HepG2 (cell line): Measurements from ENCODE around the gene PROC. TPM values are rescaled to one million over a fixed set of nuclear protein-coding genes. Genes with fewer than 3 reads are reported as not detected.

ENCODE experiments used
- CEBPG ChIP-seq: IDR thresholded peaks from 2 replicates; pipeline ENCODE4 v1.6.1; 2016
- CHD2 ChIP-seq: IDR thresholded peaks from 2 replicates; pipeline ENCODE4 v1.6.1; 2011; ENCODE audit warnings: low read depth, low read length, improper control_type of control experiment
- KDM5B ChIP-seq: sonication (generic); formaldehyde crosslinking; IDR thresholded peaks from 2 replicates; pipeline ENCODE4 v1.4.0; 2020; ENCODE audit warnings: missing genetic modification reagents, mild to moderate bottlenecking, borderline replicate concordance
- MBD4 ChIP-seq: IDR thresholded peaks from 2 replicates; pipeline ENCODE4 v1.6.1; 2012; ENCODE audit warnings: low read length, inconsistent platforms, borderline replicate concordance
- MTA3 ChIP-seq: sonication (generic); formaldehyde crosslinking; IDR thresholded peaks from 2 replicates; pipeline ENCODE4 v1.4.0; 2020; ENCODE audit warnings: missing genetic modification reagents
- SETDB1 ChIP-seq: sonication (generic); formaldehyde crosslinking; IDR thresholded peaks from 2 replicates; pipeline ENCODE4 v1.5.1; 2020; ENCODE audit warnings: missing genetic modification reagents, mild to moderate bottlenecking, borderline replicate concordance
- SNAPC5 ChIP-seq: sonication (generic); formaldehyde crosslinking; IDR thresholded peaks from 2 replicates; pipeline ENCODE4 v1.8.1; 2023; ENCODE audit warnings: mild to moderate bottlenecking, missing genetic modification reagents, borderline replicate concordance
- SOX13 ChIP-seq, 3 experiments: fragments of 450-650 bp in 1 of 3; sonication (generic) in 1 of 3; formaldehyde crosslinking in 1 of 3; IDR thresholded peaks in 2 of 3; conservative IDR thresholded peaks in 1 of 3; 2 replicates each; pipeline versions ENCODE4 v1.5.0 to v1.6.1; 2016 to 2020; ENCODE audit warnings: antibody characterized with exemption in 1 of 3, mild to moderate bottlenecking in 1 of 3, missing compliant biosample characterization in 1 of 3, missing genetic modification reagents in 1 of 3, moderate library complexity in 1 of 3
- TCF7L2 ChIP-seq: IDR thresholded peaks from 2 replicates; pipeline ENCODE4 v1.6.1; 2011; ENCODE audit warnings: mild to moderate bottlenecking, low read depth, low read length, moderate library complexity
- YY1 ChIP-seq: IDR thresholded peaks from 2 replicates; pipeline ENCODE4 v1.6.1; 2011; ENCODE audit warnings: low read length, low read depth, moderate library complexity, mild to moderate bottlenecking; ENCODE audit not compliant: insufficient read depth, insufficient replicate concordance
- ZNF101 ChIP-seq: sonication (generic); formaldehyde crosslinking; IDR thresholded peaks from 2 replicates; pipeline ENCODE4 v1.4.0; 2020; ENCODE audit warnings: mild to moderate bottlenecking, low read depth, missing genetic modification reagents, borderline replicate concordance
- ZNF138 ChIP-seq: sonication (generic); formaldehyde crosslinking; IDR thresholded peaks from 2 replicates; pipeline ENCODE4 v1.5.0; 2020; ENCODE audit warnings: mild to moderate bottlenecking, low read depth, missing genetic modification reagents
- ZNF350 ChIP-seq: sonication (generic); formaldehyde crosslinking; IDR thresholded peaks from 2 replicates; pipeline ENCODE4 v1.4.0; 2020; ENCODE audit warnings: mild to moderate bottlenecking, low read depth, missing genetic modification reagents, borderline replicate concordance
- ZNF556 ChIP-seq: sonication (generic); formaldehyde crosslinking; IDR thresholded peaks from 2 replicates; pipeline ENCODE4 v1.4.0; 2020; ENCODE audit warnings: mild to moderate bottlenecking, missing genetic modification reagents, borderline replicate concordance
- ZNF607 ChIP-seq: sonication (generic); formaldehyde crosslinking; IDR thresholded peaks from 2 replicates; pipeline ENCODE4 v1.5.1; 2020; ENCODE audit warnings: missing genetic modification reagents, mild to moderate bottlenecking, borderline replicate concordance
- ZNF788 ChIP-seq: sonication (generic); formaldehyde crosslinking; IDR thresholded peaks from 2 replicates; pipeline ENCODE4 v1.5.0; 2020; ENCODE audit warnings: mild to moderate bottlenecking, missing genetic modification reagents, borderline replicate concordance
- ZNF883 ChIP-seq: sonication (generic); formaldehyde crosslinking; IDR thresholded peaks from 2 replicates; pipeline ENCODE4 v1.5.1; 2020; ENCODE audit warnings: mild to moderate bottlenecking, missing genetic modification reagents; ENCODE audit errors: not compliant biosample characterization
- ZSCAN30 ChIP-seq: sonication (generic); formaldehyde crosslinking; IDR thresholded peaks from 2 replicates; pipeline ENCODE4 v1.5.0; 2020; ENCODE audit warnings: mild to moderate bottlenecking, missing genetic modification reagents
- polyA plus RNA-seq, 8 experiments: library from polyadenylated mRNA; depleted of rRNA in 3 of 8; stranded (reverse) in 7 of 8; unstranded in 1 of 8; fragments of >200 nt; fragmentation: Illumina TruSeq in 4 of 8; extraction: Trizol in 4 of 8; gene quantifications; 2 replicates each; pipeline versions ENCODE4 v1.2.1 to v1.2.3, GENCODE V29; 2011 to 2016; ENCODE audit warnings: low read depth in 4 of 8, missing spikeins in 1 of 8, mixed read lengths in 1 of 8; ENCODE audit not compliant: insufficient read depth in 1 of 8
- total RNA-seq, 5 experiments: library from RNA; depleted of rRNA; stranded (reverse); fragments of >200 nt; fragmentation: Illumina TruSeq; extraction: Trizol; gene quantifications; 2 replicates each; pipeline ENCODE4 v1.2.3, GENCODE V29; 2016; ENCODE audit warnings: low read depth in 1 of 5
- TF ChIP-seq, protein P1 (sequence below): sonication (generic); formaldehyde crosslinking; IDR thresholded peaks from 2 replicates; pipeline ENCODE4 v1.5.0; 2020; ENCODE audit warnings: mild to moderate bottlenecking, missing genetic modification reagents
- TF ChIP-seq, protein P2 (sequence below): IDR thresholded peaks from 2 replicates; pipeline ENCODE4 v1.6.1; 2016; ENCODE audit warnings: low read depth, borderline replicate concordance
- TF ChIP-seq, protein P3 (sequence below): sonication (generic); formaldehyde crosslinking; IDR thresholded peaks from 2 replicates; pipeline ENCODE4 v1.5.1; 2020; ENCODE audit warnings: mild to moderate bottlenecking, missing genetic modification reagents, moderate library complexity

PROC gene
- total and polyA plus RNA-seq, 2 of the 13 experiments (the other 11 are each of a cell fraction or from before 2014, with no cell fraction given), result 134 to 185 TPM

DNA sequence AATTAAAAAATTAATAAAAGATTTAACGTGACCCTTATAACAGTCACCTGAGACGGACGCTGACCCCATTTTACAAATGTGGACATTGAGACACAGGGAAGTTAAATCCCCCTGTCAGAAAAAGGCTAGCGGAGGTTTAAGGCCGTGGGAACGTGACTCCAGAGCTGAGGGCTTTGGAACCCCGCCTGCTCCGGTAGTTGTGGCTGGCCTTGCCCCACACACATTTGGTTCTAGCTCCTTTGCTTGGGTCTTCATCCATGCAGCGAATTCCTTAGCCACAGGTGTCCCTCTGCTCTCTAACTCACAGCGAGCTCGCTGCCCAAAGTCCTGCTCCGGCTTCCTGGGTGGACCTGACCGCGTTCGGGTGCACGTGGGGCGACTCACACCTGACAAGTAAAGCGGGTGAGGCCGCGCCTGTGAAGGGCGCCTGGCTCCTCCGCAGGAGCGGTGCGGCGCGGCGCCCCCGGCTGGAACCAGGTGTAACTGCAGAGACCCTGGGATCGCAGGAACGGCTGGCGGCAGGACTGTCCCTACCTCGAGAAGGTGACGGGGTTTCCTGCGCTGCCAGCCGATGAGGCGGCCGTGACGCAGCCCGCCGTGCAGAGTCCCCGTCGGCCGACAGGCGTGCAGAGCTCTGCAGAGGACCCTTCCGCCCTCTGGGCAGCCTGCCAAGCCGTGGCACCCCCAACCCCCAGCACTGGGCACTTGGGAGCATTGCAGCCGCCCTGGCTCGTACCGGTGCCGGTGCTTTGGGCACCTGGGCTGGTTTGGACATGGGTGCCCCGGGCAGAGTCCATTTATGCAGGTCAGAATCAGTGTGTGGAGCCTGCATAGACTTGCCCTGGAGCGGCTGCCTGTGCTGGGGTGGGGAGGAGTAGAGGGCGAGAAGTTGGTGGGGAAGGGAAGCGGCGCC lies 2.4 kb upstream of the PROC start (continued):
- TF ChIP-seq, protein P1, sequence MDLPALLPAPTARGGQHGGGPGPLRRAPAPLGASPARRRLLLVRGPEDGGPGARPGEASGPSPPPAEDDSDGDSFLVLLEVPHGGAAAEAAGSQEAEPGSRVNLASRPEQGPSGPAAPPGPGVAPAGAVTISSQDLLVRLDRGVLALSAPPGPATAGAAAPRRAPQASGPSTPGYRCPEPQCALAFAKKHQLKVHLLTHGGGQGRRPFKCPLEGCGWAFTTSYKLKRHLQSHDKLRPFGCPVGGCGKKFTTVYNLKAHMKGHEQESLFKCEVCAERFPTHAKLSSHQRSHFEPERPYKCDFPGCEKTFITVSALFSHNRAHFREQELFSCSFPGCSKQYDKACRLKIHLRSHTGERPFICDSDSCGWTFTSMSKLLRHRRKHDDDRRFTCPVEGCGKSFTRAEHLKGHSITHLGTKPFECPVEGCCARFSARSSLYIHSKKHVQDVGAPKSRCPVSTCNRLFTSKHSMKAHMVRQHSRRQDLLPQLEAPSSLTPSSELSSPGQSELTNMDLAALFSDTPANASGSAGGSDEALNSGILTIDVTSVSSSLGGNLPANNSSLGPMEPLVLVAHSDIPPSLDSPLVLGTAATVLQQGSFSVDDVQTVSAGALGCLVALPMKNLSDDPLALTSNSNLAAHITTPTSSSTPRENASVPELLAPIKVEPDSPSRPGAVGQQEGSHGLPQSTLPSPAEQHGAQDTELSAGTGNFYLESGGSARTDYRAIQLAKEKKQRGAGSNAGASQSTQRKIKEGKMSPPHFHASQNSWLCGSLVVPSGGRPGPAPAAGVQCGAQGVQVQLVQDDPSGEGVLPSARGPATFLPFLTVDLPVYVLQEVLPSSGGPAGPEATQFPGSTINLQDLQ, result no peak
- TF ChIP-seq ZSCAN30 (no peak), CEBPG (no peak), ZNF138 (CRISPR knock-in tag) (no peak), ZNF101 (CRISPR knock-in tag) (no peak), ZNF607 (CRISPR knock-in tag) (no peak), ZNF883 (CRISPR knock-in tag) (peak; percentile 55), KDM5B (CRISPR knock-in tag) (no peak), ZNF350 (CRISPR knock-in tag) (no peak), TCF7L2 (no peak), ZNF788 (CRISPR knock-in tag) (0 out of 2 replicates have a peak, but pooled peaks have one; percentile 45), MTA3 (CRISPR knock-in tag) (no peak), SNAPC5 (CRISPR knock-in tag) (no peak), SOX13 (IDR thresholded peaks at IDR 0.05) (no peak), SOX13 (CRISPR knock-in tag; conservative IDR thresholded peaks at IDR 0.05 in 1 of 2, IDR thresholded peaks at IDR 0.05 in 1 of 2) (no peak), SETDB1 (CRISPR knock-in tag) (no peak), MBD4 (no peak), YY1 (no peak), CHD2 (no peak), ZNF556 (CRISPR knock-in tag) (0 out of 2 replicates have a peak, but pooled peaks have one; percentile 25)
- TF ChIP-seq, protein P2, sequence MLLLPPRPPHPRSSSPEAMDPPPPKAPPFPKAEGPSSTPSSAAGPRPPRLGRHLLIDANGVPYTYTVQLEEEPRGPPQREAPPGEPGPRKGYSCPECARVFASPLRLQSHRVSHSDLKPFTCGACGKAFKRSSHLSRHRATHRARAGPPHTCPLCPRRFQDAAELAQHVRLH, result no peak
- TF ChIP-seq, protein P3, sequence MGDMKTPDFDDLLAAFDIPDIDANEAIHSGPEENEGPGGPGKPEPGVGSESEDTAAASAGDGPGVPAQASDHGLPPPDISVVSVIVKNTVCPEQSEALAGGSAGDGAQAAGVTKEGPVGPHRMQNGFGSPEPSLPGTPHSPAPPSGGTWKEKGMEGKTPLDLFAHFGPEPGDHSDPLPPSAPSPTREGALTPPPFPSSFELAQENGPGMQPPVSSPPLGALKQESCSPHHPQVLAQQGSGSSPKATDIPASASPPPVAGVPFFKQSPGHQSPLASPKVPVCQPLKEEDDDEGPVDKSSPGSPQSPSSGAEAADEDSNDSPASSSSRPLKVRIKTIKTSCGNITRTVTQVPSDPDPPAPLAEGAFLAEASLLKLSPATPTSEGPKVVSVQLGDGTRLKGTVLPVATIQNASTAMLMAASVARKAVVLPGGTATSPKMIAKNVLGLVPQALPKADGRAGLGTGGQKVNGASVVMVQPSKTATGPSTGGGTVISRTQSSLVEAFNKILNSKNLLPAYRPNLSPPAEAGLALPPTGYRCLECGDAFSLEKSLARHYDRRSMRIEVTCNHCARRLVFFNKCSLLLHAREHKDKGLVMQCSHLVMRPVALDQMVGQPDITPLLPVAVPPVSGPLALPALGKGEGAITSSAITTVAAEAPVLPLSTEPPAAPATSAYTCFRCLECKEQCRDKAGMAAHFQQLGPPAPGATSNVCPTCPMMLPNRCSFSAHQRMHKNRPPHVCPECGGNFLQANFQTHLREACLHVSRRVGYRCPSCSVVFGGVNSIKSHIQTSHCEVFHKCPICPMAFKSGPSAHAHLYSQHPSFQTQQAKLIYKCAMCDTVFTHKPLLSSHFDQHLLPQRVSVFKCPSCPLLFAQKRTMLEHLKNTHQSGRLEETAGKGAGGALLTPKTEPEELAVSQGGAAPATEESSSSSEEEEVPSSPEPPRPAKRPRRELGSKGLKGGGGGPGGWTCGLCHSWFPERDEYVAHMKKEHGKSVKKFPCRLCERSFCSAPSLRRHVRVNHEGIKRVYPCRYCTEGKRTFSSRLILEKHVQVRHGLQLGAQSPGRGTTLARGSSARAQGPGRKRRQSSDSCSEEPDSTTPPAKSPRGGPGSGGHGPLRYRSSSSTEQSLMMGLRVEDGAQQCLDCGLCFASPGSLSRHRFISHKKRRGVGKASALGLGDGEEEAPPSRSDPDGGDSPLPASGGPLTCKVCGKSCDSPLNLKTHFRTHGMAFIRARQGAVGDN (CRISPR knock-in tag), result peak; percentile 78
